Measurements from ENCODE around the gene ZNF888.
"Not testable (repeated sequence)": the region's sequence is repeated elsewhere in the genome, so short reads cannot be mapped to it uniquely, and the experiment has no call there.

ZNF888 gene

DNA sequence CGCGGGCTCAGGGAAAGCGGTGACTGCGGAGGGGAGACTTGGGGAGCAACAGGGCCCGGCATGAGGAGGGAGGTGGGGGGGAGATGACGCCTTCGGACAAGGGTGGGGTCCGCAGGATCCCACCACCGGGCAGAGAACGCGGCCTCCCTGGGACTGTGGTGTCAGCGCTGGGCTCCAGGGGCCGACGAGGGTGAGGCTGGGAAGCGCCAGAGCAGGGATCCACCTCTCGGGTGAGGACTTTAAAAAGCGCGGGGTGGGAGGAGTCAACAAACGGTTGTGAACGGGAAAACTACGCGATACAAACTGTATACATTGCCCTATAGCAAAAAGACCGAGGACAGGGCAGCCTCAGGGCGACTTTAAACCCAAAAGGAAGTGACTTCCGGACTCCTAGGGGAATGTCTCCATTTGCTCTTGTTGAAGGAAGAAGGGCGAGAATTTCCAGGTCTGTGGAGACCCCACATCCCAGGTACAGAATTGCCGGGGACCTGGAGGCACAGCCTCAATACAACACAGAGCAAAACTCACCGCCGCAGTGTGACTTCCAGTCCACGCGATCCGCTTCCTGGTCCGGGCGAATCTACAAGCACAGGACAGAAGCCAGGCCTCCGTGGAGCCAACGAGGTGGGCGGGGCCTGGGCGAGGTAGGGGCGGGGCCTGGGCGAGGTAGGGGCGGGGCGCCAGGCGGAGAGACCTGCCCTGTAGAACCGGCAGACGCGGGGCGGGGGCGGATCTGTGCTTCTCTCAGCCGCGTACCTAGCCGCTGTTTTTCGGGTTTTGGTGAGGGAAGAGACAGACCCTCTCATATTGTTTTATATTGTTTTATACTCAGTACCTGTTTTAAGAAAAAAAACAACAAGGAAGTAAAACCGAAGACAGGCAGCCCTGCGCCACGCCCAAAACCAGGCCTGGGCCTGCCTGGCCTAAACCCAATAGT, at the start of gene ZNF888:
ZNF888 (minus strand) TSS at position 588 of the 937 bp plus-strand sequence. CDS start 5,555 bp downstream, outside the sequence.
- DNase-seq, result peak; percentile 48 to 54

DNA sequence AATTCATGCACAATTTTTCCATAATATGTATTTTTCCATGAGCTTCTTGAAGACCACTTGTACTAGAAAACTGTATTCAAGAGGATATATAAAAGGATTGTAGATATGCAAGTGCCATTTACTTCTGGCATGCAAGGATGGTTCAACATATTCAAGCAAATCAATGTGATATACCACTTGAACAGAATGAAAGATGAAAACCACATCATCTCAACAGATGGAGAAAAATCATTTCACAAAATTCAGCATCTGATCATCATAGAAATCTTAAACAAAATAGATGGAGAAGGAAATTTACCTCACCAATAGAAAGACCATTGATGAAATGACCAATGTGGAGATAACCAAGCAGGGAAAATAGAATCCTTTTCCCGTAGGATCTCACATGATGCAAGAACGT, 44.5 kb upstream of the ZNF888 start:
- DNase-seq, result no peak

DNA sequence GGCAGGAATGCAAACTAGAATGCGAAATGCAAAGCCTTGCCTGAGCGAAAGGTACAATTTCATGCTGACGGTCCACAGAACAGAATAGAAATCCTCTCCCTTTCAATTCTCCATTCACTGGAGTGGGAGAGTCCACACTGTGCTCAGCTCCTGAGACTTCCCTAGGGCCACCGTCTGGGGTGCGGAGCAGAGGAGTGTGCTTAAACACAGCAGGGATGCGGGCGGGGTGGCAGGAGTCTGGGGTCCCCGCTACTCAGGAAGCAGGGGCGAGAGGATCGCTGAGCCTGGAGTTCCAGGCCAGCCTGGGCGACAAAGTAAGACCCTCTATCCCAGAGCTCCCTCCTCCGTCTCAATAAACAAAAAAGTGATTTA, 40.0 kb upstream of the ZNF888 start:
- DNase-seq, result no peak

DNA sequence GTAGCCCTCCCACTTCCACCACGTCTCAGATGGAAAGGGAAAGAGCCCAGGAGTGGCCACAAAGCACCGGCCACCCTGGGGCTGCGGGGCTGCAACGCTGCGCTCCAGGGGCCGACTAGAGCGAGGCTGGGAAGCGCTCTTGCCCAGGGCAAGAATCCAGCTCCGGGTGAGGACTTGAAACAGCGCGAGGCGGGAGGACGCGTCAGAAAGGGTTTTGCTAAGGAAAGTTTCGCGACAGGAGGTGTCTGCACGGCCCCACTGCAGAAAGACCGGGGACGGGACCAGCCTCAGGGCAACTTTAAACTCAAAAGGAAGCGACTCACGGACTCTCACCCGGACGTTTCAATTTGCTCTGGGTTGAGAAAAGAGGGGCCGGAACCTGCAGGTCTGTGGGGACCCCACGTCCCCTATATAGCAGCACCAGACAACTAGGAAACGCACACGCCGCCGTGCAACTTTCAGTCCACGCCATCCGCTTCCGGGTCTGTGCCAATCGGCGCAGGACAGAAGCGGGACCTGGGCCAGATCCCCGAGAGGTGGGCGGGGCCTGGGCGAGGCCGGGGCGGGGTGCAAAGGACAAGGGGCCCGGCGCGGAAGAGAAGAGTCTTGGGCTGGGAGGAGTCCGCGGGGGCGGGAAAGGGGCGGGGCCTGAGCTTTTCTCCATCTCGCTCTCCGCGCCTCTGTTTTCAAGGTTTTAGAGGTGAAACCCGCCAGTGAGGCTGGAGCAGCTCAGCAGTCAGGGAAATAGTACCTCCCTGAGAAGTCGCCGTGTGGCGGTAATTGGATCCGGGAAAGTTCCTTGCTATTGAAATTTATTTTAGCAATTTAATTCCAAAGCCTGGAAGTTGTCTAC, 39.4 kb upstream of the ZNF888 start, which contains the start of gene ZNF816:
ZNF816 (minus strand) TSS at position 488 of the 853 bp plus-strand sequence. CDS start 6,792 bp downstream, outside the sequence.
- peak in 1 of 2 experiments; percentile 5 for DNase-seq

DNA sequence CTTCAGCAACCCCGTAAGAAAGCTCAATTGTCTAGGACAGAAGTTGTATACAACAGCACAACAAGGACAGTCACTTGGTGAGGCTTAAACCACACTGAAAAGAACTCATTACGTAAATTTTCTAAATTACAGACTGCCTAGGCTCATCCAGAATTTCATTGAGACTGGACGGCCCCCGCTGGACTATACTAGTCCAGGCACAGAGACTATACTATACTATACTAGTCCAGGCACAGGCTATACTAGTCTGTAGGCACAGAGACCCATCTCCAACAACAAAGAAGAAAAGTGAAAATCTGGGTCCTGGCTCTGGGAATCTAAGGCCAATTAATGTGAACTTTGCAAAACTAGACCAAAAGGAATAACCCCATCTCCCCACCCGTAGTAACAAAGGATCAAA, 38.8 kb upstream of the ZNF888 start:
- no peak for DNase-seq

DNA sequence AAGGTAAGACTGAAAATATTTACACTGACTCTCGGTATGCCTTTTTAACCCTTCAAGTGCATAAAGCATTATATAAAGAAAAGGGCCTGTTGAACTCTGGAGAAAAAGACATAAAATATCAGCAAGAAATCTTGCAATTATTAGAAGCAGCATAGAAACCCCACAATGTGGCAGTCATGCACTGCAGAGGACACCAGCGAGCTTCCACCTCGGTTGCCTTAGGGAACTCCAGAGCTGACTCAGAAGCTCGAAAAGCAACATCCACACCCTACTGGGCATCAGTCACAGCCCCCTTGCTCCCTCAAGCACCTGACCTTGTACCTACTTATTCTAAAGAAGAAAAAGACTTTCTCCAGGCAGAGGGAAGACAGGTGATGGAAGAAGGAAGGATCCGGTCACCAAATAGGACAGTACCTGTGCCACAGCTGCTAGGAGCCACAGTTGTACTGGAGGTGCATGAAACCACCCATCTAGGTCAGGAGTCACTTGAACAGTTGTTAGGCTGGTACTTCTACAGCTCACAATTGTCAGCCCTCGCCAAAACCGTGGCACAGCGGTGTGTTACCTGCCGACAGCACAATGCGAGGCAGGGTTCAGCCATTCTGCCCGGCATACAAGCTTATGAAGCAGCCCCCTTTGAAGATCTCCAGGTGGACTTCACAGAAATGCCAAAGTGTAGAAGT, 36.5 kb upstream of the ZNF888 start:
- DNase-seq, result no peak

DNA sequence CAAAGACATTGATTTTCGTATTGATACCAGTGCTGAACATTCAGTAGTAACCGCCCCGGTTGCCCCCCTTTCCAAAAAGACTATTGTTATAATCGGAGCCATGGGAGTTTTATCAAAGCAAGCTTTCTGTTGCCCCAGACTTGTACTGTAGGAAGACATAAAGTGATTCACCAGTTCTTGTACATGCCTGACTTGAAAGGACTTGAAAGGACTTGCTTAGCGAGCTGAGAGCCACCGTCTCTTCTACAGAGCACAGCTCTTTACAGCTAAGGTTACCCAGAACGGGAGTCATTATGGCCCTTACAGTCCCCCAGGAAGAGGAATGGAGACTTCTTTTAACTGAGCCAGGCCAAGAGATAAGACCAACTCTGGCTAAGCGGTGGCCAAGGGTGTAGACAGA, 34.4 kb upstream of the ZNF888 start:
- no peak for DNase-seq

DNA sequence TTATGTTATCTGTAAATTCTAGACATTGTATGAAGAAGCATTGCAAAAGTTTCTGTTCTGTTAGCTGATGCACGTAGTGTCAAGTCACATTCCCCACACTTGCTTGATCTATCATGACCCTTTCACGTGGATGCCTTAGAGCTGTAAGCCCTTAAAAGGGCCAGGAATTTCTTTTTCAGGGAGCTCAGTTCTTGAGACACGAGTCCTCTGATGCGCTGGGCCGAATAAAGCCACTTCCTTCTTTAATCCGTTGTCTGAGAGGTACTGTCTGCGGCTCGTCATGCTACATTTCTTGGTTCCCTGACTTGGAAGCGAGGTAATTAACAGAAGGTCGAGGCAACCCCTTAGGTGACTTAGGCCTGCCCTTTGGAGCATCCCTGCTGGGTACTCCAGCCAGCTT, 33.7 kb upstream of the ZNF888 start:
- no peak for DNase-seq

DNA sequence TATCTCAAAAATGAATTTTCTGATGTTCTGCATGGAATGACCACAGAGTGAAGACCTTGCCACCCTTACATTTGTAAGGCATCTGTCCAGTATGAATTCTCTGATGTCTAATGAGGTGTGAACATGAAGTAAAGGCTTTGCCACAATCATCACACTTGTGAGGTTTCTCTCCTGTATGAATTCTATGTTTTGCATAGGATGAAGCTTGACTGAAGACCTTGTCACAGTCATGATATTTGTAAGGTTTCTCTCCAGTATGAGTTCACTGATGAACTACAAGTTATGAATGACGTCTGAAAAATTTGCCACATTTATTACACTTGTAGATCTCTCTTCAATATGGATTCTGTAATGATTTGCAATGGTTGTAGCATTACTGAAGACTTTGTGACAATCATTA, 26.2 kb upstream of the ZNF888 start:
- DNase-seq, result no peak

DNA sequence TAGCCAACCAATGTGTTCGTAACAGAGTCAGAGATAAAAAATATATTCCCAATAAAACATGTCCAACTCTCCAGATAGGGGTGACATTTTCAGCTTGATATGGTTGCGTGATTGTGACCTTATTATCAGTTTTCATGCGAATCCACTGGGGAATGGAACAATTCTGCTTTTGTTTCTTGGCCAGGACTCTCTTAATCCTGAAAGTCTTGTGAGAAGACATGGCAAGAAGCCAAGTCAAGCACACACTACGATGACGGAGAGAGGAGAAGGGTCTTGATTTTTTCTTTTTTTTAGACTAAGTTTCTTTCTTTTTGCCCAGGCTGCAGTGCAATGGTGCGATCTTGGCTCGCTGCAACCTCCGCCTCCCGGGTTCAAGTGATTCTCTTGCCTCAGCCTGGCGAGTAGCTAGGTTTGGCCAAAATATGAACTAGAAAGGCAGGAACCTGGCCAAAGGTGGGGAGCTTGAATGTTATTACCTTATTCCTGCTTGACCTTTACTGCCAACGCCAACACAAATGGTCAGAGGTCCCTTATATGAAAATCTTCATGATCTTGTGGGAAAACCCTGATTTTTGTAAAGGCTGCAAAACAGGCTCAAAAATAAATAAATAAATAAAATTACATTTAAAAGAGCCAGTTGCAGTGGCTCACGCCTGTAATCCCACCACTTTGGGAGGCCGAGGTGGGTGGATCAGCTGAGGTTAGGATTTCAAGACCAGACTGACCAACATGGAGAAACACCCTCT, 25.0 kb upstream of the ZNF888 start:
- DNase-seq, result no peak

DNA sequence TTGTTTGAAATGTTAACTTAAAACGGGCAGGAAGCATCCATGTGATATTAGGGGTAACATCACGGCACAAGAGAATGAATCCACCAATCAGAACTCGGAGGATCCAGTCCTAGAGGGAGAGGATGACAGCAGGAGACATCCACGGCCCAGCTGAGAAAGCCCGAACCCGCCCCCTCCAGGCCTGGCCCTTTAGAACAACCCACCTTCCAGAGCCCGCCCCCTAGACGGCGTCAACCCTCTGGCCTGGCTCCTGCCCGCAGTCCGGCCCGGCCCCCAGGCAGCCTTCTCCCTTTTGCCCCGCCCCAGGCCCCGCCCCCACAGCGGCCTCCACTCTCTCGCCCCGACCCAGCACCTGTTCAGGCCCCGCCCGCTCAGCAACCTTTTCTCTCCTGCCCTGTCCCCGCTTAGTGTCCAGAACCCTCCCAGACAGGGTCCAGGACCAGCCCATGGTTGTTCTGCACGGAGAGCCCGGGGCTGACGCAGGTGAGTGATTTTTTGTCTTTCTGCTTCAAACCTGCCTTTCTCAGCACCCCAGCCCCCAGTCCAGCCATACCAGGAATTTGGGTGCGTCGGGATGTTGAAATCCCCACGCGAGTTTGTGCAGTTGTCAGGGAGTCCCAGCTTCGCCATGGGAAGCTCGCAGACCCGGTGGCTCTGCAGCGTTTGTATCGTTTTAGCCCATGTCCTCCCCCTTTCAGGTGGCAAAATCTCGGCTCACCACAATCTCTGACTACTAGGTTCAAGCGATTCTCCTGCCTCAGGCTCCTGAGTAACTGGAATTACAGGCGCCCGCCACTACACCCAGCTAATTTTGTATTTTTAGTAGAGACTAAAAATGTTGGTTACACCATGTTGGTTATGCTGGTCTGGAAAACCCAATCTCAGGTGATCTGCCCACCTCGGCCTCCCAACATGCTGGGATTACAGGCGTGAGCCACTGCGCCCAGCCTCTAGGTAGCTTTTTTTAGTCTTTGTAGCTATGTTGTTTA, 23.4 kb upstream of the ZNF888 start:
- DNase-seq, result no peak

DNA sequence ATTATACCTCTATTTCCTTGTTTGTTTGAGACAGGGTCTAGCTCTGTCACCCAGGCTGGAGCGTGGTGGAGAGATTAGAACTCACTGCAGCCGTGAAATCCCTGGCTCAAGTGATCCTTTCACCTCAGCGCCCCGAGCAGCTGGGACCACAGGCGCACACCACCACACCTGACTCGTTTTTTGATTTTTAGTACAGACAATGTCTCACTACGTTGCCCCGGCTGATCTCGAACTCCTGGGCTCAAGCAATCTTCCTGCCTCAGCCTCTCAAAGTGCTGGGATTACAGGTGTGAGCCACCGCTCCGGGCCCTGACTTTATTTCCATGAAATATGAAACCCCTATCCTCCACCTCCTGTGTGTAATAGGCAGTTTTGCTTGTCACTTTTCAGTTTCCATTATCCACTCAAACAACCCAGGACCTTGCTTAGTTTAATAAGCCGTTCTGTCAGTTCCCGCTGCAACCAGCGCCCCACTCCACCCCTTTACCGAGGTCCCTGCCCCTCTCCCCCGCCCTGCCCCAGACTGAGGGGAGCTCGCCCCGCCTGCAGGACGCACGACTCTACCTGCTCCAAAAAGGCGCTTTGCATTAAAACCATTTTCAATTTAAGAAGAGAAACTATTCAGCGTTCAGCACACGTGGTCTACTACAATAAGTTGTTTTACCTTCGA, 22.6 kb upstream of the ZNF888 start:
- no peak for DNase-seq

DNA sequence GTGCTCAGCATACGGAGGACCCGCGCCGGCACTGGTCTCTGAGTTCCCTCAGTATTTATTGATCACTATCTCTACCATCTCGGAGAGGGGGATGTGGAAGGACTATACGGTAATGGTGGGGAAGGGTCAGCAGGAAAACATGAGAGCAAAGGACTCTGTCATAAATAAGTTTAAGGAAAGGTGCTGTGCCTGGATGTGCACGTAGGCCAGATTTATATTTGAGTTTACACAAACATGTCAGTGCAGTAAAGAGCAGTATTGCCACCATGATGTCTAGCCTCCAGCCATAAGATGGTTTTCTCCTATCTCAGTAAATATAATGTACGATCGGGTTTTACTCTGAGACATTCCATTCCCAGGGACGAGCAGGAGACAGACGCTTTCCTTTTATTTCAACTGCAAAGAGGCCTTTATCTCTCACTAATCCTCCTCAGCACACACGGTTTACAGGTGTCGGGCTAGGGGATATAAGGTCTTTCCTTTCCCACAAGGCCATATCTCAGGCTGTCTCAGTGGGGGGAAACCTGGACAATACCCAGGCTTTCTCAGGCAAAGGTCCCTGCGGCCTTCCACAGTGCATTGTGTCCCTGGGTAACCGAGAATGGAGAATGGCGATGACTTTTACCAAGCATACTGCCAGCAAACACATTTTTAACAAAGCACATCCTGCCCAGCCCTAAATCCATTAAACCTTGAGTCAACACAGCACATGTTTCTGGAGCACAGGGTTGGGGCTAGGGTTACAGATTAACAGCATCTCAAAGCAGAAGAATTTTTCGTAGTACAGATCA, 21.7 kb upstream of the ZNF888 start:
- not testable (repeated sequence) for DNase-seq

DNA sequence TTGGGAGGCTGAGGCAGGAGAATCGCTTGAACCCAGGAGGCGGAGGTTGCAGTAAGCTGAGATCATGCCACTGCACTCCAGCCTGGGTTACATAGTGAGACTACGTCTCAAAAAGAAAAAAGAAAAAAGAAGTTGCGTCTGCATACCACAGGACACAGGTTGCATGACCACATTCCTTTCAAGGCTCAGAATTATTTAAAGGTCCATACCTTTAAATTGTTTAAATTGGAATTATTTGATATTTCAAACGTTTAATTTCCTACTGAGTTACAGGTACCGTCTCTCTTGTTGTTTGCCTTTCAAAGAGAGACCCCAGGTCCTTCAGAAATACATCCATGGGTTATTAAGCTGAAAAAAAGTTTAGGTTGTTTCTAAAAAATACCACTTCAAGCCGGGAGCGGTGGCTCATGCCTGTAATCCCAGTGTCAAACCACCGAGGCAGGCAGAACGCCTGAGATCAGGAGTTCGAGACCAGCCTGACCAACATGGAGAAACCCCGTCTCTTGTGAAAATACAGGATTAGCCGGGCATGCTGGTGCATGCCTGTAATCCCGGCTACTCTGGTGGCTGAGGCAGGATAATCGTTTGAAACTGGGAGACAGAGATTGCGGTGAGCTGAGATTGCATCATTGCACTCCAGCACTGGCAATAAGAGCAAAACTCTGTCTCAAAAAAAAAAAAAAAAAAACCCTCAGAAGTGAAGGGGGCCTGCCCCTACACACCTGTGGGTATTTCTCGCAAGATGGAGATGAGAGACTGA, 20.8 kb upstream of the ZNF888 start:
- no peak for DNase-seq

DNA sequence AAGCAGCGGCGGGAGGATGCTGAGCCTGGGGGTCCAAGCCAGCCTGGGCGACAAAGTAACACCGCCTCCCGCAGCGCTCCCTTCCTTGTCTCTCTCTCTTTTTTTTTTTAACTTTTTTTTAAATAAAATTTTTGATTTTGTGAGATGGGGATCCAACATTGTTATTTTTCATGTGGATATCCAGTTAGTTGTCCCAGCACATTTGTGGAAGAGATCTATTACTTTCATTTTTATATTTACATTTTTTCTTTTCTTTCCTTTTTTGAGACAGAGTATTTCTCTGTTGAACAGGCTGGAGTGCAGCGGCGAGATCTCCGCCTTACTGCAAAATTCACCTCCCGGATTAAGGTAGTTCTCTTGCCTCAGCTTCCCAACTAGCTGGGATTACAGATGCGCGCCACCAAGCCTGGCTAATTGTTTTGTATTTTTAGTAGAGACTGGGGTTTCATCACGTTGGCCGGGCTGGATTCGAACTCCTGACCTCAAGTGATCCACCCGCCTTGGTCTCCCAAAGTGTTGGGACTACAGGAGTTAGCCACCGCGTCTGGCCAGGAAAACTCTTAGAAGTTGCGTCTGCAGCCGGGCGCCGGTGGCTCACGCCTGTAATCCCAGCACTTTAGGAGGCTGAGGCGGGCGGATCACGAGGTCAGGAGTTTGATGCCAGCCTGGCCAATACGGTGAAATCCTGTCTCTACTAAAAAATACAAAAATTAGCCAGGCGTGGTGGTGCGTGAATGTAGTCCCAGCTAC, 20.1 kb upstream of the ZNF888 start:
- no peak for DNase-seq

DNA sequence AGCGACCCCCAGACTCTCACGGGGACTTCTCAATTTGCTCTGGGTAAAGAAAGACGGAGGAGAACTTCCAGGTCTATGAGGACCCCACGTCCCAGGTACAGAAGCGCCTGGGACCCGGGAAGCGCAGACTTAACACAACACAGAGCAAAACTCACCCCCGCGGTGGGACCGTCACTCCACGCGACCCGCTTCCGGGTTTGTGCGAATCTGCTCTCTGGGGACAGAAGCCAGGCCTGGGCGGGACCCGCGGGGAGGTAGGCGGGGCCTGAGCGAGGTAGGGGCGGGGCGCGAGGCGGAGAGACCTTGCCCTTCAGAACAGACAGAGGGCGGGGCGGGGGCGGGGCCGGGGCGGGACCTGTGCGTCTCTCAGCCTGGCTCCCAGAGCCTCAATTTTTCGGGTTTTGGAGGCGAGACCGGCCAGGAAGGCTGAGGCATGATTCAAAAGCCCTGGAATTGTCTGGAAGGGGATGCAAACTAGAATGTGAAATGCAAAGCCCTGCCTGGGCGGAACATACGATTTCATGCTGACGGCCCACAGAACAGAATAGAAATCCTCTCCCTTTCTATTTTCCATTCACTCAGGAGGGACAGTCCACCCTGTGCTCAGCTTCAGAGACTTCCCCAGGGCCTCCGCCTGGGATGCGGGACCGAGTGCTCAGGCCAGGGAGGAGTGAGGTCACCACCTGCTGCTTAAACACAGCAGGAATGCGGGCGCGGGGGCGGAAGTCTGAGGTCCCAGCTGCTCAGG, 19.3 kb upstream of the ZNF888 start:
- DNase-seq, result peak; percentile 54

DNA sequence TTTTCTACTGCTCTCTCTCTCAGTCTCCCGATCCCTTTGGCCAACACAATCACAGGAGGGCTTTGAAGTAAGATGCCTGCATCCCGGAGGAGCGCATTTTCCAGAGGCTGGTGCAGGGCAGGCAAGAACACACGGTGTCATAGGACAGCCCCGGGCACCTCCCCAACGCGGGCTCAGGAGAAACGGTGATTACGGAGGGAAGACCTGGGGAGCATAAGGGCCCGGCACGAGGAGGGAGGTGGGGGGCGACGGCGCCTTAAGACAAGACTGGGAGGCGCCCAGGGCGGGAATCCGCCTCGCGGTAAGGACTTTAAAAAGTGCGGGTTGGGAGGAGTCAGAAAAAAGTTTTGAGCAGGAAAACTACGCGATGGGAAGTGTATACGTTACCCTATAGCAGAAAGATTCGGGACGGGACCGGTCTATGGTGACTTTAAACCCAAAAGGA, 18.7 kb upstream of the ZNF888 start:
- DNase-seq, result peak in 1 of 2 experiments; percentile 17
